Superior temporal gyrus (tissue), 1 donor: ENCODE data around the gene ZNF177.

Experiments
- DNase-seq: peaks from one replicate; pipeline ENCODE4 v3.0.0-alpha.2; 2016; ENCODE audit errors: extremely low spot score

The ZNF177 gene

DNA sequence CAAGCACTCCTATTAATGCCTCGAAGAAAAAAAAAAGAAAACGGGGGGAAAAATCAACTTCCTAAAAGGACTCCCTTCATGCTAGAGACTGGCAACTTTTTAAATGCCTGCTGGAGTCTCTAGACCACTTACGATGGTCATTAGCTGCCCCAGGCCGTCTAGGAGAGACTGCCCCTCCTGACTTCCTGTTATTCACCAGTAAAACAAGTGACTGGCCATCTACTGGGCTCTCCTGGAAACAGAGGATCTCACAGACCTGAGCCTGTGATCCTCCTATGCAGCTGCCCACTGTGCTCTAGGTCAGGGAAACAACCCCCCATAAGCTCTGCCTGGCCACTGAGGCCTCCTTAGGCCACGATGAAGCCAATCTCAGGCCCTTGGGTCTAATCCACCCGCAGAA lies 65.1 kb downstream of the ZNF177 start:
- DNase-seq: no peak

DNA sequence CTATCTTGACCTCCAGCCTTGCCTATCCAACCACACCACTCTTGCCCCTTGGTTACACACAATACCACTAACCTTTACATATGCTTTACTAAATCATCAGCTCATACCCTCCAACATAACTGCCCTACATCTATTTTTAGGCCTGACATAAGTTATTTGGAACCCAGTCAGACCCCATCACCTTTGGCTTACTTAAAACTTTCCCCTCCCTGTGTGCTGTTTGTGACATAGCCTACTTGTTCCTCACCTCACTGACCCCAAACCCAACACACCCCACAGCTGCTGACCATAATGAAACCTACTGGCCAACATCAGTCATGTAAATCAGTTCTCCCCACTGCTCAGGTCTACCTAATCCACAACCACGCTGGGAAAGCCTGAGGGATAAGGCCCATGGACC lies 67.6 kb downstream of the ZNF177 start:
- no peak for DNase-seq

DNA sequence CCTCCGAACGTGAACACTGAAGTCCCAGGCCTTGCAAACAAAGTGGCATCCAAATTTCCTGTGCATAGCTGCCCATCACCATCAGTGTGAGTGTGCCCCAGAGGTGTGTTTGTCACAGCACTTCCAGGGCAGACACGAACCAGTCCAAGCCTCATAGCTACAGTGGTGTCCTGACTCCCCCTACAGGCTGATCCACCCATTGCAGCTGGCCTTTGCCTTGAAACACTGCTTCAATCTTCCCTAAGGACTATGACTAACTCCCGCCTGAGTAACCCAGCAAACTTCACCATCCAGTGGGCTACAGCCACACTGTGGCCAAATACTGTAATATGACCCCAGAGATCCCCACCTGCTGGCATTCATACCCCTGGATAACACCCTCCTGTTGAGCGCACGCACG lies 68.7 kb downstream of the ZNF177 start:
- no peak for DNase-seq
